ENCODE results near the gene CSNK1G1. TPM values are rescaled to one million over a fixed set of nuclear protein-coding genes. Genes with fewer than 3 reads are reported as not detected.
"Not testable (repeated sequence)": the region's sequence is repeated elsewhere in the genome, so short reads cannot be mapped to it uniquely, and the experiment has no call there.

CSNK1G1 gene
- total RNA-seq, 1 donor from 2014 or later = 12.8 TPM

DNA sequence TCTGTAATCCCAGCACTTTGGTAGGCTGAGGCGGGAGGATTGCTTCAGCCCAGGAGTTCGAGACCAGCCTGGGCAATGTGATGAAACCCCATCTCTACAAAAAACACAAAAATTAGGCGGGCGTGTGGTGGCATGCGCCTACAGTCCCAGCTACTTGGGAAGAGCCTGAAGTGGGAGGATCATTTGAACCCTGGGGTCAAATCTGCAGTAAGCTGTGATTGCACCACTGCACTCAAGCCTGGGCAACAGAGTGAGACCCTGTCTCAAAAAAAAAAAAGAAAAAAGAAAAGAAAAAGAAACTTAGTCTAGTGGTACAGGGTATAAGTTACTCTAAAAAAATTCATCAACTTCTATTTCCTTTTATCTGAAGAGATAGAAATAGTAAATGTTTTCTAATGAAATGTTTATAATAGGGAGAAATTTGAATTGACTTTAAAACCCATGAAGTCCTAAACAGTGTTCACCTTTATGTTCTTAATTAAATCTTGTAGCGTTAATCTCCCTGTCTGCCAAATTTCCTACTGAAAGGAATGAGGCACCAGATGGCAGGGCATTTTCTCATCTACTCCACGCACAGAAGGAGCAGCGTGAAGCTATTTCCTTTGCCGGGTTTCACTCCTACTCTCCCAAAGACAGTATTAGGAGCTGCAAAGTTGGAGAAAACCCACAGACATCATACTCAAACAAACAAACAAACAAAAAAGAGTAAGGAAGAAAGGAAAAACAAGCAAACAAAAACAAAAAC lies 23.4 kb upstream of the CSNK1G1 start:
- Histone ChIP-seq H3K27me3 (no peaks in the 10 kb centered on the region), H3K27ac (no peak overlapping the region), H3K9me3 (no peaks in the 10 kb centered on the region), H3K36me3 (no peaks in the 10 kb centered on the region), H3K4me3 (no peak overlapping the region), H3K4me1 (peaks cover 9% of the 10 kb centered on the region)
- DNase-seq (ENCODE audit: extremely low spot score in 2 of 2) = no peak
- intact Hi-C loops (cut with DNase I) = no loop called here
- TF ChIP-seq POLR2A (IDR thresholded peaks at IDR 0.05) (no peak), POLR2AphosphoS5 (IDR thresholded peaks at IDR 0.05; ENCODE audit: insufficient read depth in 1 of 2, low read depth in 1 of 2) (no peak)
- TF ChIP-seq, protein P1, sequence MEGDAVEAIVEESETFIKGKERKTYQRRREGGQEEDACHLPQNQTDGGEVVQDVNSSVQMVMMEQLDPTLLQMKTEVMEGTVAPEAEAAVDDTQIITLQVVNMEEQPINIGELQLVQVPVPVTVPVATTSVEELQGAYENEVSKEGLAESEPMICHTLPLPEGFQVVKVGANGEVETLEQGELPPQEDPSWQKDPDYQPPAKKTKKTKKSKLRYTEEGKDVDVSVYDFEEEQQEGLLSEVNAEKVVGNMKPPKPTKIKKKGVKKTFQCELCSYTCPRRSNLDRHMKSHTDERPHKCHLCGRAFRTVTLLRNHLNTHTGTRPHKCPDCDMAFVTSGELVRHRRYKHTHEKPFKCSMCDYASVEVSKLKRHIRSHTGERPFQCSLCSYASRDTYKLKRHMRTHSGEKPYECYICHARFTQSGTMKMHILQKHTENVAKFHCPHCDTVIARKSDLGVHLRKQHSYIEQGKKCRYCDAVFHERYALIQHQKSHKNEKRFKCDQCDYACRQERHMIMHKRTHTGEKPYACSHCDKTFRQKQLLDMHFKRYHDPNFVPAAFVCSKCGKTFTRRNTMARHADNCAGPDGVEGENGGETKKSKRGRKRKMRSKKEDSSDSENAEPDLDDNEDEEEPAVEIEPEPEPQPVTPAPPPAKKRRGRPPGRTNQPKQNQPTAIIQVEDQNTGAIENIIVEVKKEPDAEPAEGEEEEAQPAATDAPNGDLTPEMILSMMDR (IDR thresholded peaks at IDR 0.05) = no peak

DNA sequence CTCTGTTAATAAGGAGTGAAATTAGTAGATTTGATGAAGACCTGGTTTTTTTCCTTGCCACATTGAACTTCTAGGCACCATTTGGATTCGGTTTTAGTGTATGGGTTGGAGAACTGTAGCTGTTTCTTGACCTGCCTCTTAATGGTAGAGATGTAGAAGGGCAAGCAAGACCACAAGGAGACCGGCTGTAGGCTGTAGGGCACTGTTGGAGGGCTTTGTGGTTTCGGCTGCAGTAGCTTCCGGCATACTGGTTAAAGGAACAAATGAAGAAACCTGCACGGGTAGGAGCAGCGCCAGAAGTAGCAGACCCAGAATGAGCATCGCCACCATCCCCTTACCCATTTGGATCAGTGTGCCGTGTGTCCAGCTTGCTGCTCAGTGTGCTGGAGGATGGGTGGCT lies 17.4 kb upstream of the CSNK1G1 start:
- intact Hi-C loops (cut with DNase I) = no loop called here
- no peaks in the 10 kb centered on the region for H3K27me3 ChIP-seq
- H3K4me1 ChIP-seq = no peaks in the 10 kb centered on the region
- no peak overlapping the region for H3K4me3 ChIP-seq
- no peak for DNase-seq (ENCODE audit: extremely low spot score in 2 of 2)
- no peaks in the 10 kb centered on the region for H3K36me3 ChIP-seq
- H3K27ac ChIP-seq = no peak overlapping the region
- no peaks in the 10 kb centered on the region for H3K9me3 ChIP-seq
- no peak for TF ChIP-seq POLR2A (IDR thresholded peaks at IDR 0.05)
- TF ChIP-seq, protein P1 (IDR thresholded peaks at IDR 0.05) = no peak
- TF ChIP-seq POLR2AphosphoS5 (IDR thresholded peaks at IDR 0.05; ENCODE audit: insufficient read depth in 1 of 2, low read depth in 1 of 2) = no peak

DNA sequence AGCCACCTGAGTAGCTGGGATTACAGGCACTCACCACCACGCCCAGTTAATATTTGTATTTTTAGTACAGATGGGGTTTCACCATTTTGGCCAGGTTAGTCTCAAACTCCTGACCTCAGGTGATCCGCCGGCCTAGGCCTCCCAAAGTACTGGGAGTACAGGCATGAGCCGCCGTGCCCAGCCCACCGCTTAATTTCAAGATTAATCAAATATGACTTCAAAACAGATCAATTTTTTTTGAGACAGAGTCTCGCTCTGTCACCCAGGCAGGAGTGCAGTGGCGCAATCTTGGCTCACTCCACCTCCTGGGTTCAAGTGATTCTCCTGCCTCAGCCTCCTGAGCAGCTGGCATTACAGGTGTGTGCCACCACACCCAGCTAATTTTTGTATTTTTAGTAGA lies 15.4 kb upstream of the CSNK1G1 start:
- H3K27ac ChIP-seq; DNase-seq (ENCODE audit: extremely low spot score in 2 of 2); intact Hi-C loops (cut with DNase I); H3K36me3 ChIP-seq; H3K27me3 ChIP-seq; H3K9me3 ChIP-seq; H3K4me3 ChIP-seq; H3K4me1 ChIP-seq: not testable (repeated sequence)

DNA sequence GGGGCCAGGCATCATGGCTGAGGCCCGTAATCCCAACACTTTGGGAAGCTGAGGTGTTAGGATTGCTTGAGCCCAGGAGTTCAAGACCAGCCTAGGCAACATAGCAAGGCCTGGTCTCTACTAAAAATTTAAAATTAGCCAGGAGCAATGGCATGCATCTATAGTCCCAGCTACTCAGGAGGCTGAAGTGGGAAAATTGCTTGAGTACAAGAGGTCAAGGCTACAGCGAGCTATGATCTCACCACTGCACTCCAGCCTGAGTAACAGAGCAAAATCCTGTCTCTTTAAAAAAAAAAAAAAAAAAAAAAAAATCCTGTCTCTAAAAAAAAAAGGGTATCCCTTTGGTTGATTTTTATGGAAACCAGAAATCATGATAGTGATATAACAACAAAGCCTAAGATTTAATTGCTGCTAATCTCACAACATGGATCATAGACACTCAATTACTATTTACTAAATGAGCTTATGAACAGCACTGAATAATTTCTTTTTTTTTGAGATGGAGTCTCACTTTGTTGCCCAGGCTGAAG lies 13.2 kb upstream of the CSNK1G1 start:
- Histone ChIP-seq H3K4me1 (no peaks in the 10 kb centered on the region), H3K36me3 (no peaks in the 10 kb centered on the region), H3K27ac (no peak overlapping the region), H3K4me3 (no peak overlapping the region), H3K9me3 (no peaks in the 10 kb centered on the region), H3K27me3 (no peaks in the 10 kb centered on the region)
- TF ChIP-seq, protein P1 (IDR thresholded peaks at IDR 0.05) = no peak
- TF ChIP-seq POLR2A (IDR thresholded peaks at IDR 0.05) (no peak), POLR2AphosphoS5 (IDR thresholded peaks at IDR 0.05; ENCODE audit: insufficient read depth in 1 of 2, low read depth in 1 of 2) (no peak)
- no peak for DNase-seq (ENCODE audit: extremely low spot score in 2 of 2)
- intact Hi-C loops (cut with DNase I) = no loop called here

DNA sequence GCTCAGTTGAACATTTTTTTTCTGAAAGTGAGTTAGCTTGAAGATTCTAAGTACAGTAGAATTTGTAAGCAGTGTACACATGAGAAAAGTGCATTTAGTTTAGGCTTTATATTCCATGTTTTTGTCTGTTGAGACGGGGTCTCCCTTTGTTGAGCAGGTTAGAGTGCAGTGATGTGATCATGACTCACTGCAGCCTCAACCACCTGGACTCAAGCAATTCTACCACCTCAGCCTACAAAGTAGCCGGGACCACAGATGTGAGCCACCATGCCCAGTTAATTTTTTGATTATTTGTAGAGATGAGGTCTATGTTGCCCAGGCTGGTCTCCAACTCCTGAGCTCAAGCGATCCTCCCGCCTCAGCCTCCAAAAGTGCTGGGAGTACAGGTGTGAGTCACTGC lies 5.3 kb upstream of the CSNK1G1 start:
- Histone ChIP-seq H3K4me3 (no peak overlapping the region), H3K27me3 (no peaks in the 10 kb centered on the region), H3K9me3 (no peaks in the 10 kb centered on the region), H3K27ac (no peak overlapping the region), H3K4me1 (peaks cover 6% of the 10 kb centered on the region), H3K36me3 (no peaks in the 10 kb centered on the region)
- intact Hi-C loops (cut with DNase I) = no loop called here
- no peak for DNase-seq (ENCODE audit: extremely low spot score in 2 of 2)
- TF ChIP-seq, protein P1 (IDR thresholded peaks at IDR 0.05) = no peak
- TF ChIP-seq POLR2A (IDR thresholded peaks at IDR 0.05) = no peak
- no peak for TF ChIP-seq POLR2AphosphoS5 (IDR thresholded peaks at IDR 0.05; ENCODE audit: insufficient read depth in 1 of 2, low read depth in 1 of 2)
